ENCODE data around the gene GRM4.

Gene GRM4

GRCh38 chr6:34159844-34160243 lies 14.0 kb upstream of the GRM4 start:
- no peak overlapping the region for H3K4me3 Mint-ChIP-seq
- H3K27ac Mint-ChIP-seq: no peak overlapping the region
- peaks cover 3% of the 10 kb centered on the region for H3K36me3 Mint-ChIP-seq (ENCODE audit: low read depth)
- H3K4me1 Mint-ChIP-seq: no peaks in the 10 kb centered on the region
- DNase-seq: no peak
- peaks cover 34% of the 10 kb centered on the region for H3K9me3 Mint-ChIP-seq
- no peak for TF ChIP-seq CTCF (IDR thresholded peaks at IDR 0.05)
- peaks cover 32% of the 10 kb centered on the region for H3K27me3 Mint-ChIP-seq (ENCODE audit: low read depth, poor library complexity)

- TF ChIP-seq CTCF (IDR thresholded peaks at IDR 0.05): no peak
- peaks cover 37% of the 10 kb centered on the region for H3K27me3 Mint-ChIP-seq (ENCODE audit: low read depth, poor library complexity)
- H3K36me3 Mint-ChIP-seq (ENCODE audit: low read depth): peaks cover 3% of the 10 kb centered on the region
- H3K9me3 Mint-ChIP-seq: peaks cover 34% of the 10 kb centered on the region
- DNase-seq: no peak
- H3K4me3 Mint-ChIP-seq: no peak overlapping the region
- peaks cover 7% of the 10 kb centered on the region for H3K4me1 Mint-ChIP-seq
- H3K27ac Mint-ChIP-seq: no peak overlapping the region
Measured at GRCh38 chr6:34158876-34159275, 13.0 kb upstream of the GRM4 start.

- DNase-seq: no peak
- peaks cover 34% of the 10 kb centered on the region for H3K9me3 Mint-ChIP-seq
- peaks cover 3% of the 10 kb centered on the region for H3K36me3 Mint-ChIP-seq (ENCODE audit: low read depth)
- TF ChIP-seq CTCF (IDR thresholded peaks at IDR 0.05): no peak
- H3K4me3 Mint-ChIP-seq: no peak overlapping the region
- H3K4me1 Mint-ChIP-seq: peaks cover 7% of the 10 kb centered on the region
- H3K27ac Mint-ChIP-seq: peak overlapping the region; percentile 7
- H3K27me3 Mint-ChIP-seq (ENCODE audit: low read depth, poor library complexity): peaks cover 47% of the 10 kb centered on the region
Measured at GRCh38 chr6:34157851-34158250, 12.0 kb upstream of the GRM4 start.

GRCh38 chr6:34157236-34157830 lies 11.4 kb upstream of the GRM4 start:
- H3K4me3 Mint-ChIP-seq: no peak overlapping the region
- H3K27me3 Mint-ChIP-seq (ENCODE audit: low read depth, poor library complexity): peaks cover 52% of the 10 kb centered on the region
- peaks cover 11% of the 10 kb centered on the region for H3K4me1 Mint-ChIP-seq
- H3K27ac Mint-ChIP-seq: no peak overlapping the region
- H3K36me3 Mint-ChIP-seq (ENCODE audit: low read depth): peaks cover 3% of the 10 kb centered on the region
- H3K9me3 Mint-ChIP-seq: peaks cover 34% of the 10 kb centered on the region
- no peak for DNase-seq
- TF ChIP-seq CTCF (IDR thresholded peaks at IDR 0.05): no peak

GRCh38 chr6:34155471-34156300 lies 9.8 kb upstream of the GRM4 start:
- peaks cover 3% of the 10 kb centered on the region for H3K36me3 Mint-ChIP-seq (ENCODE audit: low read depth)
- no peak overlapping the region for H3K4me3 Mint-ChIP-seq
- H3K27ac Mint-ChIP-seq: no peak overlapping the region
- H3K27me3 Mint-ChIP-seq (ENCODE audit: low read depth, poor library complexity): peaks cover 61% of the 10 kb centered on the region
- H3K9me3 Mint-ChIP-seq: peaks cover 30% of the 10 kb centered on the region
- TF ChIP-seq CTCF (IDR thresholded peaks at IDR 0.05): no peak
- DNase-seq: no peak
- H3K4me1 Mint-ChIP-seq: peaks cover 27% of the 10 kb centered on the region

All from nephron progenitor cell (in vitro differentiated cells).